HG03039 (cell line): Measurements from ENCODE around the gene MARCHF10.

ENCODE experiments used
- ATAC-seq: cut with Tn5 transposase; IDR thresholded peaks from one replicate; pipeline ENCODE4 v1.9.1; 2021; ENCODE audit warnings: mild to moderate bottlenecking, moderate library complexity; ENCODE audit not compliant: unreplicated experiment

Gene MARCHF10

GRCh38 chr17:62822080-62822904 lies 14.2 kb upstream of the MARCHF10 start:
- no peak for ATAC-seq

- no peak for ATAC-seq
Observed at GRCh38 chr17:62821189-62822079, 13.3 kb upstream of the MARCHF10 start.

- ATAC-seq: no peak
Observed at GRCh38 chr17:62819511-62820221, 11.6 kb upstream of the MARCHF10 start.

- ATAC-seq: no peak
Observed at GRCh38 chr17:62818526-62818925, 10.4 kb upstream of the MARCHF10 start.

GRCh38 chr17:62816282-62816839 lies 8.2 kb upstream of the MARCHF10 start:
- ATAC-seq: no peak

GRCh38 chr17:62809656-62810055 lies 1.5 kb upstream of the MARCHF10 start:
- no peak for ATAC-seq

GRCh38 chr17:62808576-62808970 lies 459 bp upstream of the MARCHF10 start:
- ATAC-seq: no peak

GRCh38 chr17:62805234-62805633 lies 2.9 kb downstream of the MARCHF10 start:
- ATAC-seq: no peak

GRCh38 chr17:62804822-62805221 lies 3.3 kb downstream of the MARCHF10 start:
- no peak for ATAC-seq

GRCh38 chr17:62804025-62804424 lies 4.1 kb downstream of the MARCHF10 start:
- ATAC-seq: no peak

- no peak for ATAC-seq
Observed at GRCh38 chr17:62802561-62803205, 5.4 kb downstream of the MARCHF10 start.

- no peak for ATAC-seq
Observed at GRCh38 chr17:62801553-62802114, 6.5 kb downstream of the MARCHF10 start.

GRCh38 chr17:62800585-62800984 lies 7.5 kb downstream of the MARCHF10 start:
- no peak for ATAC-seq

- no peak for ATAC-seq
Observed at GRCh38 chr17:62797959-62798358, 10.2 kb downstream of the MARCHF10 start.

GRCh38 chr17:62796291-62796690 lies 11.8 kb downstream of the MARCHF10 start:
- ATAC-seq: no peak

GRCh38 chr17:62794666-62794971 lies 13.5 kb downstream of the MARCHF10 start:
- ATAC-seq: no peak

- ATAC-seq: no peak
Observed at GRCh38 chr17:62793919-62794665, 14.0 kb downstream of the MARCHF10 start.

- no peak for ATAC-seq
Observed at GRCh38 chr17:62792447-62792800, 15.7 kb downstream of the MARCHF10 start.

- no peak for ATAC-seq
Observed at GRCh38 chr17:62791767-62792446, 16.2 kb downstream of the MARCHF10 start.
